Measurements from ENCODE around the gene DOK3. TPM values are rescaled to one million over a fixed set of nuclear protein-coding genes. Genes with fewer than 3 reads are reported as not detected.

DOK3 gene
- total and polyA plus RNA-seq, 10 of the 15 experiments (the other 5 are each of a cell fraction or from before 2014, with no cell fraction given) = 6.6 to 107 (median 52.1) TPM

DNA sequence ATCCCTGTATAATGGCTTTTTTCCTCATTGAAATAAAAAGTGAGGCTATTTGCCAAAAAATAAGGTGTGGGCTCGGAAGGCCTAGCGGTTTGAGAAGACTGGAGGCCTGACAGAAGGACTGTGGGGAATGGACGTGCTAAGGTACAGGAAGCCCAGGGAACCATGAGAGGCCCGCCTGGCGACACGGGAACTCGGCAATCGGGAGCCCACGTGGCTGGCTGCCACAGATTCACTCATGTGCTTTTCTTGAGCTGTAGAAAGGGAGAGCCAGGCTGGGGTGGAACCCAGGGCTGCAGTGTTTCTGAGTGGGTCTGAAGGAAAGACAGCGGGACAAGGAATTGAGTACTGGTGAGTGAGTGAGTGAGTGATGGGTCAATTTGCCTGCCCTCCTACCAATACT, 19.0 kb upstream of the DOK3 start:
- intact Hi-C loops (cut with micrococcal nuclease; ENCODE audit: unreplicated experiment) = no loop called here
- ChIA-PET RAD21 (ENCODE audit: unreplicated experiment) (no interaction called here), SMC1A (ENCODE audit: uncharacterized antibody, unreplicated experiment) (no interaction called here), CTCF (no interaction called here), POLR2A (no interaction called here)
- no peak for FAIRE-seq
- H3K4me2 ChIP-seq (ENCODE audit: control insufficient read depth, insufficient read depth) = no peak overlapping the region
- no TSS peak for BruUV-seq (replicated peaks)
- H4K20me1 ChIP-seq (ENCODE audit: control insufficient read depth, insufficient read depth) = no peaks in the 10 kb centered on the region
- H3K9ac ChIP-seq (ENCODE audit: control insufficient read depth, insufficient read depth, low read length) = no peak overlapping the region
- no peak overlapping the region for H2AFZ ChIP-seq (ENCODE audit: control insufficient read depth, low read depth, low read length)
- no peaks in the 10 kb centered on the region for H3K27me3 ChIP-seq (replicated peaks in 1 of 2; ENCODE audit: control insufficient read depth in 2 of 2, insufficient read depth in 2 of 2, low read length in 1 of 2)
- TF ChIP-seq, protein P1, sequence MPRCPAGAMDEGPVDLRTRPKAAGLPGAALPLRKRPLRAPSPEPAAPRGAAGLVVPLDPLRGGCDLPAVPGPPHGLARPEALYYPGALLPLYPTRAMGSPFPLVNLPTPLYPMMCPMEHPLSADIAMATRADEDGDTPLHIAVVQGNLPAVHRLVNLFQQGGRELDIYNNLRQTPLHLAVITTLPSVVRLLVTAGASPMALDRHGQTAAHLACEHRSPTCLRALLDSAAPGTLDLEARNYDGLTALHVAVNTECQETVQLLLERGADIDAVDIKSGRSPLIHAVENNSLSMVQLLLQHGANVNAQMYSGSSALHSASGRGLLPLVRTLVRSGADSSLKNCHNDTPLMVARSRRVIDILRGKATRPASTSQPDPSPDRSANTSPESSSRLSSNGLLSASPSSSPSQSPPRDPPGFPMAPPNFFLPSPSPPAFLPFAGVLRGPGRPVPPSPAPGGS (IDR thresholded peaks at IDR 0.05; ENCODE audit: borderline replicate concordance, insufficient read depth, low read depth, low read length, poor library complexity, severe bottlenecking) = peak; percentile 88
- TF ChIP-seq NR2F1 (conservative IDR thresholded peaks at IDR 0.05) = no peak
- TF ChIP-seq, protein P2, sequence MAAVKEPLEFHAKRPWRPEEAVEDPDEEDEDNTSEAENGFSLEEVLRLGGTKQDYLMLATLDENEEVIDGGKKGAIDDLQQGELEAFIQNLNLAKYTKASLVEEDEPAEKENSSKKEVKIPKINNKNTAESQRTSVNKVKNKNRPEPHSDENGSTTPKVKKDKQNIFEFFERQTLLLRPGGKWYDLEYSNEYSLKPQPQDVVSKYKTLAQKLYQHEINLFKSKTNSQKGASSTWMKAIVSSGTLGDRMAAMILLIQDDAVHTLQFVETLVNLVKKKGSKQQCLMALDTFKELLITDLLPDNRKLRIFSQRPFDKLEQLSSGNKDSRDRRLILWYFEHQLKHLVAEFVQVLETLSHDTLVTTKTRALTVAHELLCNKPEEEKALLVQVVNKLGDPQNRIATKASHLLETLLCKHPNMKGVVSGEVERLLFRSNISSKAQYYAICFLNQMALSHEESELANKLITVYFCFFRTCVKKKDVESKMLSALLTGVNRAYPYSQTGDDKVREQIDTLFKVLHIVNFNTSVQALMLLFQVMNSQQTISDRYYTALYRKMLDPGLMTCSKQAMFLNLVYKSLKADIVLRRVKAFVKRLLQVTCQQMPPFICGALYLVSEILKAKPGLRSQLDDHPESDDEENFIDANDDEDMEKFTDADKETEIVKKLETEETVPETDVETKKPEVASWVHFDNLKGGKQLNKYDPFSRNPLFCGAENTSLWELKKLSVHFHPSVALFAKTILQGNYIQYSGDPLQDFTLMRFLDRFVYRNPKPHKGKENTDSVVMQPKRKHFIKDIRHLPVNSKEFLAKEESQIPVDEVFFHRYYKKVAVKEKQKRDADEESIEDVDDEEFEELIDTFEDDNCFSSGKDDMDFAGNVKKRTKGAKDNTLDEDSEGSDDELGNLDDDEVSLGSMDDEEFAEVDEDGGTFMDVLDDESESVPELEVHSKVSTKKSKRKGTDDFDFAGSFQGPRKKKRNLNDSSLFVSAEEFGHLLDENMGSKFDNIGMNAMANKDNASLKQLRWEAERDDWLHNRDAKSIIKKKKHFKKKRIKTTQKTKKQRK (IDR thresholded peaks at IDR 0.05; ENCODE audit: low read depth, low read length) = no peak
- TF ChIP-seq, protein P3, sequence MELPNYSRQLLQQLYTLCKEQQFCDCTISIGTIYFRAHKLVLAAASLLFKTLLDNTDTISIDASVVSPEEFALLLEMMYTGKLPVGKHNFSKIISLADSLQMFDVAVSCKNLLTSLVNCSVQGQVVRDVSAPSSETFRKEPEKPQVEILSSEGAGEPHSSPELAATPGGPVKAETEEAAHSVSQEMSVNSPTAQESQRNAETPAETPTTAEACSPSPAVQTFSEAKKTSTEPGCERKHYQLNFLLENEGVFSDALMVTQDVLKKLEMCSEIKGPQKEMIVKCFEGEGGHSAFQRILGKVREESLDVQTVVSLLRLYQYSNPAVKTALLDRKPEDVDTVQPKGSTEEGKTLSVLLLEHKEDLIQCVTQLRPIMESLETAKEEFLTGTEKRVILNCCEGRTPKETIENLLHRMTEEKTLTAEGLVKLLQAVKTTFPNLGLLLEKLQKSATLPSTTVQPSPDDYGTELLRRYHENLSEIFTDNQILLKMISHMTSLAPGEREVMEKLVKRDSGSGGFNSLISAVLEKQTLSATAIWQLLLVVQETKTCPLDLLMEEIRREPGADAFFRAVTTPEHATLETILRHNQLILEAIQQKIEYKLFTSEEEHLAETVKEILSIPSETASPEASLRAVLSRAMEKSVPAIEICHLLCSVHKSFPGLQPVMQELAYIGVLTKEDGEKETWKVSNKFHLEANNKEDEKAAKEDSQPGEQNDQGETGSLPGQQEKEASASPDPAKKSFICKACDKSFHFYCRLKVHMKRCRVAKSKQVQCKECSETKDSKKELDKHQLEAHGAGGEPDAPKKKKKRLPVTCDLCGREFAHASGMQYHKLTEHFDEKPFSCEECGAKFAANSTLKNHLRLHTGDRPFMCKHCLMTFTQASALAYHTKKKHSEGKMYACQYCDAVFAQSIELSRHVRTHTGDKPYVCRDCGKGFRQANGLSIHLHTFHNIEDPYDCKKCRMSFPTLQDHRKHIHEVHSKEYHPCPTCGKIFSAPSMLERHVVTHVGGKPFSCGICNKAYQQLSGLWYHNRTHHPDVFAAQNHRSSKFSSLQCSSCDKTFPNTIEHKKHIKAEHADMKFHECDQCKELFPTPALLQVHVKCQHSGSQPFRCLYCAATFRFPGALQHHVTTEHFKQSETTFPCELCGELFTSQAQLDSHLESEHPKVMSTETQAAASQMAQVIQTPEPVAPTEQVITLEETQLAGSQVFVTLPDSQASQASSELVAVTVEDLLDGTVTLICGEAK (IDR thresholded peaks at IDR 0.05; ENCODE audit: borderline replicate concordance) = no peak
- H3K27ac ChIP-seq (ENCODE audit: control insufficient read depth, insufficient read depth) = no peak overlapping the region
- DNase-seq (ENCODE audit: low read depth, low spot score) = no peak
- H3K4me3 ChIP-seq = no peak overlapping the region
- in situ Hi-C loops (cut with MboI) = no loop called here
- no peaks in the 10 kb centered on the region for H3K9me3 ChIP-seq (replicated peaks; ENCODE audit: control insufficient read depth, insufficient read depth, low read length)
- WGBS (ENCODE audit: insufficient coverage, insufficient replicate concordance, low lambda C conversion rate, missing lambda C conversion rate) = 98% methylated on average over 9 of the region's 10 CpGs
- no peak for ATAC-seq
- no peaks in the 10 kb centered on the region for H3K4me1 ChIP-seq (ENCODE audit: control insufficient read depth, insufficient read depth, low read length)
- H3K36me3 ChIP-seq (ENCODE audit: control insufficient read depth in 2 of 2, insufficient read depth in 2 of 2, low read length in 1 of 2) = peaks cover 13 to 21% of the 10 kb centered on the region in 2 experiments; a peak in 3 of 4 replicates
- H3K79me2 ChIP-seq (ENCODE audit: control insufficient read depth, insufficient read depth, low read length) = no peaks in the 10 kb centered on the region

Measured in GM12878 (cell line).